Prostate gland (tissue), 2 donors: ENCODE data around the gene PPM1K.

Experiments
- CTCF ChIP-seq, 4 experiments: fragments of 200-600 bp in 2 of 4; fragments of 450-650 bp in 2 of 4; sonication (generic) in 2 of 4; IDR thresholded peaks; 1 replicate in 3 of 4; 2 replicates in 1 of 4; pipeline ENCODE4 v1.5.1; 2016 to 2019; ENCODE audit warnings: antibody characterized with exemption in 4 of 4, mild to moderate bottlenecking in 2 of 4, moderate library complexity in 2 of 4
- POLR2A ChIP-seq: fragments of 450-650 bp; IDR thresholded peaks from one replicate; pipeline ENCODE4 v1.6.1; 2016; ENCODE audit warnings: antibody characterized with exemption, mild to moderate bottlenecking

GRCh38 chr4:88280228-88280795 lies 4.0 kb downstream of the PPM1K start:
- no peak for TF ChIP-seq CTCF (IDR thresholded peaks at IDR 0.05)
- no peak for TF ChIP-seq POLR2A
